ENCODE data around the gene SYMPK.

The SYMPK gene

DNA sequence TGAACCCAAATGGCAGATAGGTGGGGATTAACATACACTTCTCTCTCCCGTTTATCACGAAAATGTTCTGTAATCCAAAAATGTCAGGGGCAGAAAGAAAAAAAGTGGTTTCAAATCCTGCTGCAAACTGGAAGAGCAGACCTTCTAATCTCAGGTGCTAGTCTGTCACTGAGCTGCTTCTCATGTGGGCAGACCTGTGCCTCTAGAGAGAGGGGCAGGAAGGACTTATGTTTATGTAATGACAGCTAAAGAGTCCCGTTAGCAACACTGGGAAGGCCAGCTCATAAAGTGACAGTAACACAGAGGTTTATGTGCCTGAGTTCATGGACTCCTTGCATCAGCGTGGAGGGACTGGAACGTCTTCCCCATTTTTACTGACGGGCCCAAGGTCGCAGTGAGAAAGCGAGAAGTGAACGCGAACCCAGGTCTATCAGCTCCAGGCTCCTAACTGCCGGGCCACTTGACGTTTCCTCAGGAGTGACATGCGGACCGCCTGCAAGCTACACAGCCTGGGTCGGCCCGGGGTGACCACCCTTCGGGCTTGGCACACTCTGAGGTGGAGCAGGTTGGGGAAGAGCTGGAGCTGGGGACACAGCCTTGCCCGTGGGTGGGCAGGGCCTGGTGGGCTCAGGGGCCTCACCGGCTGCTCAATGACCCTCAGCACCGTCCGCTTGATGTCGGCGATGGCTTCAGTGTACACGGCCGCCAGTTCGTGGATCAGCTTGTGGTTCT is 38.2 kb downstream of the SYMPK start:
- no peak for DNase-seq

DNA sequence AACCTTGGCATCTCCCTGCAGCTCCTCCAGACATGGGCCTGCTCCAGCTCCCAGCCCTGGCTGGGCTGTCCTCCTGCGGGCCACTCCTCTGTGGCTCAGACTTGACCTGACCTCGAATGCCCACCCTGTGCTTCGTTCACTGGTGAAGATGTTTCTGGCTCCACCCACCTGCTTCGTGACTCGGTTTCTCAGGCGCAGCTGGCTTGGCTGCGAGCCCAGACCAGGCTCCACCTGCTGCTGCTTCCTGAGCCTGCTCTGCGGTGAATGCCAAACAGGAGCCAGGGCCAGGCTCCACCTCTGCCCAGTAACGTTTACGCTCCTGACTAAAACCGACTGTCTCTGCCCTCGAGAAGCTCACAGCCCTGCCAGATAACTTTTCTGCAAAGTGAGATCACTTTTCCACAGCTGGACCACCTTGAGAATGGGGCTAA is 38.9 kb downstream of the SYMPK start:
- no peak for DNase-seq

DNA sequence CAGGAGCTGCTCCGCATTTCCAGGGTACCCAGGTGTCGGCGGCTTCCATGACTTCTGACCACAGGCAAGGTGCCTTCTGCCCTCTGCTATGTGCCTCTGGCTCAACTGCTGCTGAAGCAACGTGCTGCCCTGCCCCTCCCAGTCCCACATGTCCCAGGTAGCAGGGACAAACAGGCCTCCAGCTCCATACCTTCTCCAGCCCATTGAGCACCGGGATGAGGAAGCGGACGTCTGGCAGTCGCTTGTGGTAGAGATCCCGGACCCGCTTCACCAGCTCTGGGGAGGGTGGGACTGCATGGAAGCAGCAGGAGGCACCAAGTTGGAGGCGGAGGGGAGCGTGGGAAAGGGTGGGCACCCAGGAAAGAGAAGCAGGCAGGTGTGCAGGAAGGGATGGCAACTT is 39.8 kb downstream of the SYMPK start:
- DNase-seq = no peak

- no peak for DNase-seq
Measured at GRCh38 chr19:45822716-45823115, 40.2 kb downstream of the SYMPK start.

DNA sequence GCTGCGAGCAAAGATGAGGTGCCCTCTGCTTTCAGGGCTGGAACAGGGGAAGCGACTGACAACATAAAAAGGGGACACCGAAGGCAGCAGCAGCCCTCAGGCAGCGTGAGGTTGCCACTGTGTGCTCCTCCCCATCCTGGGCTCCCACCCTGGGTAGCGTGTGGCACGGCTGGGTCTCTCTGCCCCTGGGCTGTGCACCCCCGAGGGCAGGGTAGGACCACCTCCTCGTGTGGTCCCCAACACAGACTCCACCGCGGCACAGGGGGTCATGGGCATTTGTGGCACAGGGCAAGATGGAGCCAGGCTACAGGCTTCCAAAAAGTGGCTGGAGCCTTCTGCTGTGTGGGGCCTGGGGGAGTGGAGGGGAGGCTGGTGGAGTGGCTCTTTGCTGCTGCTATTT is 41.4 kb downstream of the SYMPK start:
- no peak for DNase-seq

DNA sequence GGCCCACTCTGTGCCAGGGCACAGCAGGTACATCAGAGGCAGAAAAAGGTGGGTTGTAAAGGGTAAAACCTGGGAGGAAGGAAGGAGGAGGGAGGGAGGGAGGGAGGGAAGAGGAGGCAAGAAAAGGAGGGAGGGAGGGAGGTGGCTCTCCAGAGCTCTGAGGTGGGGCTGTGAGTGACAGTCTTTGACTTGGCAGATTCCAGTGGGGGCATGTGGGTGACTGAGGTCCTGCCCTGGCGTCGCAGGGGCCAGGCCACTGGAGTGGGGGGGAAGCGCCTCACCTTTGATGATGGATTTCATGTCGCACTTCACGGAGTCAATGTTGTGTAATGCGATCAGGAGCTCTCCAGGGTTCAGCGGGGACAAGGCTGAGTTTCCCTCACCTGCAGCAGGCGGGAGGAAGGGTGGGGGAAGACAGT is 41.8 kb downstream of the SYMPK start:
- DNase-seq = no peak

GRCh38 chr19:45820413-45821102 is 42.4 kb downstream of the SYMPK start:
- DNase-seq = no peak

- DNase-seq = no peak
Measured at GRCh38 chr19:45819769-45820168, 43.2 kb downstream of the SYMPK start.

DNA sequence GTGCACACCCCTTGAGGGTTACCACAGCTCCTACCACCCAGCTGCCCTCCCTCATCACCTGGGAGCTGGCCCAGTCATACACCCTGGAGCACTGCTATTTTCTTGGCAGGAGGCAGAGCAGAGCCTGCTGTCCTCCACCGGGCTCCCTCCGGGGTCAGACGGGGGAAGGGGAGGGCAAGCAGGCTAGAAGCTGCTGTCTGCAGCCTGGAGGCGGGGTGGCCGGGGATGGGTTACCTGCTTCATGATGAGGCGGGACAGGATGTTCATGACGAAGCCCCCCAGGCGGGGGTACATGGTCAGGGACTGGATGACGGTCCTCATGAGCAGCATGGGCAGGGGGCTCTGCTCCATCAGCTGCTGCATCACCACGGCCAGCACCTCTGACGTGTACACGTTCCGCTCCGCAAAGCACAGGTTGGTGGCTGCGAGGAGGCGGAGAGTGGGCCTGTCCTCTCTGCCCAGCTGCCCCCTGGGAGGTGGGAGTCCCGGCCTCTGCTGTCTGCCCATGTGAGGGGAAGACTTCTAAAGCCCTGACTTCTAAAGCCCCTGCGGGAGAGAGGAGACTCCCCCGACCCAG is 45.1 kb downstream of the SYMPK start:
- DNase-seq = no peak

GRCh38 chr19:45817010-45817724 is 45.8 kb downstream of the SYMPK start:
- DNase-seq = peak; percentile 98 to 99

DNA sequence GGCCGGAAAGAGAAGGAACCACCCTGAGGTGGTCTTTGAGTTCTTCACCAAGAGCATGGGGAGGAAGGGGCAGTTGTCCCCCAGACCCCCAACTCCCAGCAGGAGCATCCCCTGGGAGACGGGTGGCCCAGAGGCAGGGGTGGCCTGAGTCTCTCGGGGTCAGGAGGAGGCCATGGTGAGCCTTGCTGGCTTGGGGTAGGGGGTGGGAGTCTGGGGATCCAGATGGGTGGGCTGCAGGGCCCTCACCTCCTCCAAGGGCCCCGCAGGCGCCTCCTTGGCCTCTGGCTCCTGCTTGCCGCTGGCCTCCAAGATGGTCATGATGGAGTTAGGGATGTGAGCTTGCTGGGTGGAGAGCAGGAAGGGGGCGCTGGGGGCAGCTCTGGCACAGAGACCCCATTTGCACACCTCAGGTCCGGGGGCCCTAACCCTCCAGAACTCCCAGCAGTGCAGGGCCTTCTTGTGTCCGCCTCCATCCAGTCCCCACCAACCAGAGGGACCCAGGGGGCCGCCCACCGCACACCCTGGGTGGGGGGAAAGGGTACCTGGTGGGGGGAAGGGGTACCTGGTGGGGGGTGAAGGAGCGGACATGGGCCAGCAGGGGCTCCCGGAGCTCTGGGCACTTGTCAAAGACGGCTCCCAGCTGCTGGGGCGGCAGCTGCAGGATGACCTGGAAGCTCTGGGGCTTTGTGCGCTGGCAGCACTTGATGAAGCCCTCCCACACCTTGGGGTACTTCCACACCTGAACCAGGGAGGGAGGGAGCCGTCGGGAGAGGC is 46.5 kb downstream of the SYMPK start:
- DNase-seq = no peak

DNA sequence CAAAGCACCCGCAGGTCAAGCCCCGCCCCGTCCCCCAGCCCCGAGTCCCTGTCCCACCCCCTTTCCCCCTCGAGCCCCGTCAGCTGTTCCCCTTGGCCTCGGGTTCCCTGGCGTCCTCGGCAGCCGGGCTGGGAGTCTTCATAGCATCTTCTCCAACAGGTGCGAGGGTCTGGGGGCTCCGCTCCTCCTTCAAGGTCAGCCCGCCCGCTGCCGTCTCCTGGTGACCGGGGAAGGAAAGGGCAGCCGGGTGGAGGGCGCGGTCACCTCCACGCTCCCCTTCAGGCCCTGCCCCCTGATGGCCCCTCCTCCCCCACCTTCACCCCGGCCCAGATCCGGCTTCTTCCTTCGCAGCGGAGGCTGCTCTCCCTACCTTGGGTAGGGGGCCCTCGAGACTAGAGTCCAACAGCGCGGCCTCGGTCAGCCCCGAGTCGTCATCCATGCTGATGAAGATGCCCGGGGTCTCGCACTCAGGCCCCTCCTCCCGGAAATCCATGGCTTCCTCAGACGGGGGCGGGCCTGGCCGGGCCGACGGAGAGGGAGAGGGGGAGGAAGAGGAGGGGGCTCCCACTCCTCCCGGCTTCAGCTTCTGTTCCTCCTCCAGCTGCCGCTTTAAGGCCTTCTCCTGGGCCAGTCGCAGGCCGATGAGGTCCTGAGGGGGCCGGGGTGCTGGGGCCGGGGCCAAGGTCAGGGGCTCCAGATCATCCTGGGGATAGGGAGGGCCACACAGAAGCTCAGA is 47.3 kb downstream of the SYMPK start:
- no peak for DNase-seq

DNA sequence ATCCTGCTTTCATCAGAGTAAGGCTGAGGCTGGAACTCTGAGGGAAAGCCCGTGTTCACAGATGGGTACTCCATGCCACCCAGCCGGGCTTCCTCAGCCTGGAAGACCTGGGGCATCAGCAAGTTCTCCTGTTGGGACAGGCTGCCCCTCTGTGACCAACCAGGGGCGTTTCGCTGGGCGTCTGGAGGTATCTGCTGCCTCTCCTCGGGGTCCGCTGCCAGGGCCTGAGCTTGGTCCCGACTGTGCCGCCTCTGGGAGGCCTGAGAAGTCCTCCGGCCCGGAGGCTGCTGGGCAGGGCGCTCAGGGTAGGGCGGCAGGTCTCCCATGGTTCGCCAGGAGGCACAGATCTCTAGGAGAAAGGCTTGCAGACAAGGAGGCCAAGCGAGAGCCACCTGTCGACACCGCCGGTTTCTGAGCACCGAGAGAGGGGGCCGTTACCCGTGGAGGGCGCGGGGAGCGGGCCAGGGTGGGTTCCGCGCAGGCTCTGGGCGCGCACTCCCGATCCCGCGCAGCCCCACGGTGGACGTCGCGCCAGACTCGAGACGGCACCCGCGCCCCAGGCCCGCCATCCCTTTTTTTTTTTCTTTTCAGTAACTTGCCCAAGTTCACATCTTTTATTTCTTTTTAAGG is 48.0 kb downstream of the SYMPK start, which contains the start of gene RSPH6A:
RSPH6A (minus strand) TSS at position 458 of the 630 bp plus-strand sequence; CDS start at position 326, 132 bp downstream.
- no peak for DNase-seq

DNA sequence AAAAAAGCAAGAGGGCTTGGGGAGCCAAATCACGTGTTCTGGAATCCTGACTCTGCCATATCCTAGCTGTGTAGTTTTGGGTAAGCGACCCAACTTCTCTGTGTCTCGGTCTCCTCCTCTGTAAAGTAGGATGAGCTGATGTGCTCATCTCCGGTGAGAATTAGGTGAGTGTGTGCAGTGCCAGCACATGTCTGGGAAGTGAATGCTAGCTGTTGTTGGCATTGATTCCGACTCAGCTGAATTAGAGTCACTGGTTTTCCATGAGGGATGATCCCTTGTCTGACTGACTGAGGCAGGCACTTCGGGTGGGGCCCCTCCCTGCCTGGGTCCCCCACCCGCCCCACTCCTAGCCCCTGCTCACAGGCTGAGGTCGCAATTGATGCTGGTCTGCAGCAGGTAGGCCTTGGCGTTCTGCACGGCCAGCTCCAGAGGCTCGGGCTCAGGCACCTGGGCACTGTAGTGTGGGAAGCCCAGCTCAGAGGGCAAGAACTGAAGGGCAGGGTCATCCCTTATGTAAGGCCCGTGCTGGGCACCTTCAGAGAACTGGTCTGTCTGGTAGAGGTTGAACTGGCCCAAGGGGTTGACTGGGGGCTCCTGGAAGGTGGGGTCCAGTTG is 48.7 kb downstream of the SYMPK start:
- DNase-seq = no peak

- no peak for DNase-seq
Measured at GRCh38 chr19:45812297-45812696, 50.6 kb downstream of the SYMPK start.

GRCh38 chr19:45809643-45810159 is 53.2 kb downstream of the SYMPK start:
- no peak for DNase-seq

- DNase-seq = no peak
Measured at GRCh38 chr19:45805719-45806118, 57.2 kb downstream of the SYMPK start.

- DNase-seq = no peak
Measured at GRCh38 chr19:45804959-45805230, 58.1 kb downstream of the SYMPK start.

DNA sequence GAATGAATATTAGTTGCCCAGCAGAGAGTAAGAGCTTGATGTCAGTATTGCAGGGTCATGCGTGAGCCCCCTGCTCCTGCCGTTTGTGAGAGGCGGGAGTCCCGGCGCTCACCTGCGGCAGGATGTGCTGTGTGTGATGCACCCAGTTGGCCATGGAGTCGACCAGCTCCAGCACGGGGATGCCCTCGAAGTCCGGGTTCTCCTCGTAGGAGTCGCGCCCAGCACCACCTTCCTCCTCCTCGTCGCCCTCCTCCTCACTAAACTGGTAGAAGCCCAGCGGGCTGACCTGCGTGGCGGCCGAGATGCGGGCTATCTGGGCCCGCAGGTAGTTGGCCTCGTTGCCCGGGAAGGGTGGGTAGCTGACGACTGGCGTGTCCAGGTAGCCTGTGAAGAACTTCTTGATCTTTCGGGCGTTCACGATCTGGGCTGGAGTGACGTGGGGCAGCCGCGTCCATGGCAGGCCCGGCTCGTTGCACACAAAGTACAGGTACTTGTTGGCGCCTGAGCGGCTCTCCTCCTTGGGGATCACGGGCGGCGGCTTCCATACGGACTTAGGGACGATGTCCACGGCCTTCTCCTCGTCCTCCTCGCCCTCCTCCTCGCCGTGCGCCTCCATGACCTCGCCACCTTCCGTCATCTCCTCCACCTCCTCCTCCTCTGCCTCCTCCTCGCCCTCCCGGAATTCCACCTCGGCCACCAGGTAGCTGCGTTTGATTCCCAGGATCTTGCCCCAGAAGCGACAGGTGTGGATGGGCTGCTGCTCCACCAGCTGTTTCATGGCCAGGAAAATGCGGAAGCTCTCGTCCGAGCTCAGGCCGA is 58.6 kb downstream of the SYMPK start:
- no peak for DNase-seq

GRCh38 chr19:45801603-45802175 is 61.3 kb downstream of the SYMPK start:
- no peak for DNase-seq
